PC-9 (cell line): ENCODE data around the gene DNAI4. TPM values are rescaled to one million over a fixed set of nuclear protein-coding genes. Genes with fewer than 3 reads are reported as not detected.

Experiments
- BruUV-seq: library from RNA; stranded (reverse); fragments of 400-500 nt; replicated peaks from 2 replicates; lab custom pipeline; 2021; lab: Mats Ljungman, UMichigan
- CTCF ChIA-PET: fragments of 300-600 bp; sonication (Branson Sonifier 250); formaldehyde crosslinking; loops from one replicate; lab custom pipeline; 2022; ENCODE audit warnings: antibody characterized with exemption; lab: Charles Lee
- POLR2A ChIA-PET: fragments of 300-600 bp; sonication (Branson Sonifier 250); formaldehyde crosslinking; loops from one replicate; lab custom pipeline; 2022; ENCODE audit warnings: antibody characterized with exemption; ENCODE audit not compliant: unreplicated experiment; lab: Charles Lee
- DNase-seq, 2 experiments: peaks; one replicate each; pipeline versions ENCODE4 v3.0.0 to v3.0.0-alpha.2; 2015 to 2022; ENCODE audit warnings: mixed read lengths in 1 of 2
- H2AFZ ChIP-seq: fragments of 200-600 bp; sonication (generic); 2 replicates; pipeline ENCODE4 v1.8.1; 2017; ENCODE audit warnings: antibody characterized with exemption
- H3F3A ChIP-seq: fragments of 200-600 bp; sonication (generic); 2 replicates; pipeline ENCODE4 v1.8.1; 2017; ENCODE audit warnings: antibody characterized with exemption, mild to moderate bottlenecking, low read depth; ENCODE audit not compliant: insufficient read depth
- H3K27ac ChIP-seq: fragments of 200-600 bp; sonication (generic); 2 replicates; pipeline ENCODE4 v1.6.1; 2016; ENCODE audit warnings: mixed run types
- H3K27me3 ChIP-seq: fragments of 200-600 bp; sonication (generic); 2 replicates; pipeline ENCODE4 v1.6.1; 2016; ENCODE audit warnings: low read depth, mixed run types; ENCODE audit not compliant: insufficient read depth
- H3K36me3 ChIP-seq: fragments of 200-600 bp; sonication (generic); 2 replicates; pipeline ENCODE4 v1.6.1; 2016; ENCODE audit warnings: low read depth, mixed run types
- H3K4me1 ChIP-seq: fragments of 200-600 bp; sonication (generic); replicated peaks from 2 replicates; pipeline ENCODE4 v1.6.1; 2016; ENCODE audit warnings: mixed run types; ENCODE audit not compliant: insufficient read depth
- H3K4me2 ChIP-seq: fragments of 200-600 bp; sonication (generic); 2 replicates; pipeline ENCODE4 v1.6.1; 2017; ENCODE audit warnings: mixed run types
- H3K4me3 ChIP-seq: fragments of 200-600 bp; sonication (generic); 2 replicates; pipeline ENCODE4 v1.6.1; 2016; ENCODE audit warnings: mixed run types
- H3K79me2 ChIP-seq: fragments of 200-600 bp; sonication (generic); 2 replicates; pipeline ENCODE4 v1.6.1; 2017; ENCODE audit warnings: low read depth, mixed run types
- H3K9me2 ChIP-seq: fragments of 200-600 bp; sonication (generic); 2 replicates; pipeline ENCODE4 v1.8.1; 2017; ENCODE audit warnings: mild to moderate bottlenecking; ENCODE audit not compliant: insufficient read depth
- H3K9me3 ChIP-seq: fragments of 200-600 bp; sonication (generic); 2 replicates; pipeline ENCODE4 v1.8.1; 2016; ENCODE audit warnings: low read depth; ENCODE audit not compliant: insufficient read depth
- H4K20me1 ChIP-seq: fragments of 200-600 bp; sonication (generic); 2 replicates; pipeline ENCODE4 v1.8.1; 2017; ENCODE audit not compliant: insufficient read depth
- EZH2 ChIP-seq: fragments of 200-600 bp; sonication (generic); IDR thresholded peaks from 2 replicates; pipeline ENCODE4 v1.8.0; 2017; ENCODE audit warnings: antibody characterized with exemption, low read depth
- intact Hi-C: fragments of 100-400 bp; cut with micrococcal nuclease; formaldehyde crosslinking; loops from one replicate; pipeline ENCODE4 v1.10.0; 2022; ENCODE audit not compliant: unreplicated experiment
- total RNA-seq: library from RNA; stranded (reverse); gene quantifications from 2 replicates; pipeline ENCODE4 v1.2.3, GENCODE V29; 2021
- TF ChIP-seq, protein P1 (sequence below): fragments of 200-600 bp; sonication (generic); conservative IDR thresholded peaks from 2 replicates; pipeline ENCODE4 v1.6.1; 2017; ENCODE audit warnings: mixed run types, antibody characterized with exemption, mild to moderate bottlenecking, moderate library complexity

Gene DNAI4
- total RNA-seq, 1 experiment from 2014 or later = 12.6 TPM

DNA sequence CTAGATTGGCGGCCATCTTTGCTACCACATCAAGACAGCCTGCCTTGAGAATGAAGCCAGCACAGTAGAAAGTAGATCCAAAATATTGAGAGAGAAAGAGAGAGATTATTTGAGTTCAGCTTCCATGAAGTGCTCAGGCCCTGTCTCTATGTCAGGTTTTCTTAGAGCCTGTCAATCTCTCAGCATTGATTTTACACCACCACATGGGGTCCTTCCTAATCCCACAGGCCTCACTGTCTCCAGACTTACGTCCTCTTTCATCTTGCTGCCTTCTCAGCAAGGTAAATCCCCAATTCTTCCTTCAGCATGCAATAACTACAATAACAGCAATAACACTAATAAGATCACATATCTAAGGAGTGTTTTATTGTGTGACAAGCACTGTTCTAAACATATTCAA, 151.4 kb downstream of the DNAI4 start:
- Histone ChIP-seq H3K9me2 (no peaks in the 10 kb centered on the region), H3K4me1 (no peaks in the 10 kb centered on the region), H4K20me1 (no peaks in the 10 kb centered on the region), H2AFZ (no peak overlapping the region), H3K36me3 (no peaks in the 10 kb centered on the region), H3K4me2 (no peak overlapping the region), H3K9me3 (no peaks in the 10 kb centered on the region), H3K27me3 (no peaks in the 10 kb centered on the region), H3K79me2 (no peaks in the 10 kb centered on the region), H3K27ac (no peak overlapping the region), H3F3A (no peaks in the 10 kb centered on the region), H3K4me3 (no peak overlapping the region)
- no TSS peak for BruUV-seq
- POLR2A ChIA-PET = no interaction called here
- DNase-seq = no peak
- intact Hi-C loops = no loop called here
- TF ChIP-seq, protein P1, sequence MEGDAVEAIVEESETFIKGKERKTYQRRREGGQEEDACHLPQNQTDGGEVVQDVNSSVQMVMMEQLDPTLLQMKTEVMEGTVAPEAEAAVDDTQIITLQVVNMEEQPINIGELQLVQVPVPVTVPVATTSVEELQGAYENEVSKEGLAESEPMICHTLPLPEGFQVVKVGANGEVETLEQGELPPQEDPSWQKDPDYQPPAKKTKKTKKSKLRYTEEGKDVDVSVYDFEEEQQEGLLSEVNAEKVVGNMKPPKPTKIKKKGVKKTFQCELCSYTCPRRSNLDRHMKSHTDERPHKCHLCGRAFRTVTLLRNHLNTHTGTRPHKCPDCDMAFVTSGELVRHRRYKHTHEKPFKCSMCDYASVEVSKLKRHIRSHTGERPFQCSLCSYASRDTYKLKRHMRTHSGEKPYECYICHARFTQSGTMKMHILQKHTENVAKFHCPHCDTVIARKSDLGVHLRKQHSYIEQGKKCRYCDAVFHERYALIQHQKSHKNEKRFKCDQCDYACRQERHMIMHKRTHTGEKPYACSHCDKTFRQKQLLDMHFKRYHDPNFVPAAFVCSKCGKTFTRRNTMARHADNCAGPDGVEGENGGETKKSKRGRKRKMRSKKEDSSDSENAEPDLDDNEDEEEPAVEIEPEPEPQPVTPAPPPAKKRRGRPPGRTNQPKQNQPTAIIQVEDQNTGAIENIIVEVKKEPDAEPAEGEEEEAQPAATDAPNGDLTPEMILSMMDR = no peak
- no peak for TF ChIP-seq EZH2
- CTCF ChIA-PET = interaction anchor here (0.8 kb wide), 1 partner anchor 223 kb away, joined by 4 read pairs; no protein-coding TSS in a partner anchor

- CTCF ChIA-PET = no interaction called here
- no TSS peak for BruUV-seq
- POLR2A ChIA-PET = no interaction called here
Measured at GRCh38 chr1:66770694-66771093, 154.0 kb downstream of the DNAI4 start.

DNA sequence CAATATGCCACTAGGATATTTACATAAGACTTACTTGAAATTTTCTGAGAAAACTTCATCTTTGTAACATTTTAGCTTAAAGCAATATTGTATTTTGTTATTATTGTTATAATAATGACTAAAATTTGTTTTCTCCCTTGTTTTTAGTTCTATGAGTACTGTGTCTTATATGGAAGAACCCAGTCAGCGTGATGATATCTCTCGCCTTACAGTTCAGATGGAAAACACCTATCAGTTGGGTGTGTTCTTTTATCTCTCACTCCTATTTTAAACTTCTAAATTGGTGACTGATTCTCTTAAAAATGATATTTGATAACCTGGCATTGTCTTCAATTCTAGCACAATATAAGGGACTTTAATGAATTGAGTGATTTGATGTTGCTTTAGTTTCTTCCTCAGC, 154.4 kb downstream of the DNAI4 start:
- Histone ChIP-seq H3K4me3 (no peak overlapping the region), H3K36me3 (no peaks in the 10 kb centered on the region), H3K4me1 (no peaks in the 10 kb centered on the region), H3K4me2 (no peak overlapping the region), H3F3A (no peaks in the 10 kb centered on the region), H3K27ac (no peak overlapping the region), H3K9me2 (no peaks in the 10 kb centered on the region), H2AFZ (no peak overlapping the region), H4K20me1 (no peaks in the 10 kb centered on the region), H3K79me2 (no peaks in the 10 kb centered on the region), H3K9me3 (no peaks in the 10 kb centered on the region), H3K27me3 (no peaks in the 10 kb centered on the region)
- no peak for DNase-seq
- POLR2A ChIA-PET = no interaction called here
- no peak for TF ChIP-seq EZH2
- TF ChIP-seq, protein P1 = no peak
- CTCF ChIA-PET = no interaction called here
- no TSS peak for BruUV-seq
- intact Hi-C loops = no loop called here

More at GRCh38 chr1:66770694-66771093, 154.0 kb downstream of the DNAI4 start:
- Histone ChIP-seq H3K4me2 (no peak overlapping the region), H3F3A (no peaks in the 10 kb centered on the region), H3K27me3 (no peaks in the 10 kb centered on the region), H3K36me3 (no peaks in the 10 kb centered on the region), H4K20me1 (no peaks in the 10 kb centered on the region), H3K9me2 (no peaks in the 10 kb centered on the region), H3K79me2 (no peaks in the 10 kb centered on the region), H3K27ac (no peak overlapping the region), H3K4me1 (no peaks in the 10 kb centered on the region), H2AFZ (no peak overlapping the region), H3K9me3 (no peaks in the 10 kb centered on the region), H3K4me3 (no peak overlapping the region)
- TF ChIP-seq EZH2 = no peak
- TF ChIP-seq, protein P1 = no peak
- DNase-seq = no peak
- intact Hi-C loops = no loop called here
